A673 (cell line): Measurements from ENCODE around the gene ARHGAP30.

ENCODE experiments used
- EZH2 ChIP-seq: fragments of 200-600 bp; sonication (generic); IDR thresholded peaks from 2 replicates; pipeline ENCODE4 v1.6.1; 2017; ENCODE audit warnings: borderline replicate concordance, low read depth, mild to moderate bottlenecking, mixed read lengths, antibody characterized with exemption, low read length; ENCODE audit not compliant: poor library complexity, severe bottlenecking
- TF ChIP-seq, protein P1 (sequence below): fragments of 300-800, 200-600 bp; sonication (generic); conservative IDR thresholded peaks from 2 replicates; pipeline ENCODE4 v1.5.1; 2017; ENCODE audit warnings: low read depth, mild to moderate bottlenecking, antibody characterized with exemption, low read length, moderate library complexity, mixed read lengths

DNA sequence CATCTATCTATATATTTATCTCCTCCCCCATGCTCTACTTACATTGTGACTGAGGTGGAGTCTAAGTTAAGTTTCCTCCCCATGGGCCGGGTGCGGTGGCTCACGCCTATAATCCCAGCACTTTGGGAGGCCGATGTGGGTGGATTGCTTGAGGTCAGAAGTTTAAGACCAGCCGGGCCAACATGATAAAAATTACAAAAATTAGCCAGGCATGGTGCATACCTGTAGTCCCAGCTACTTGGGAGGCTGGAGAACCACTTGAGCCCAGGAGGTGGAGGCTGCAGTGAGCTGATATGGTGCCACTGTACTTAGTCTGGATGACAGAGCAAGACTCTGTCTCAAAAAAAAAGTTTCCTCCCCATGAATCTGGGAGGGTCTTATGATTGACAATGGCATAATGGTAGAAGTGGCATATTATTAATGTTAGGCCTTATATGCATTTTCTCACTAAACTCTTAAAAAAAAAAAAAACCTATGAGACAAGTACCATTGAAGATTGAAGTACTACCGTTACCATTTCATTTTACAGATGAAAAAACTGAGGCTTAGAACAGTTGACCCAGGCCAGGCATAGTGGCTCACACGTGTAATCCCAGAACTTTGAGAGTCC is 60.0 kb downstream of the ARHGAP30 start:
- TF ChIP-seq, protein P1, sequence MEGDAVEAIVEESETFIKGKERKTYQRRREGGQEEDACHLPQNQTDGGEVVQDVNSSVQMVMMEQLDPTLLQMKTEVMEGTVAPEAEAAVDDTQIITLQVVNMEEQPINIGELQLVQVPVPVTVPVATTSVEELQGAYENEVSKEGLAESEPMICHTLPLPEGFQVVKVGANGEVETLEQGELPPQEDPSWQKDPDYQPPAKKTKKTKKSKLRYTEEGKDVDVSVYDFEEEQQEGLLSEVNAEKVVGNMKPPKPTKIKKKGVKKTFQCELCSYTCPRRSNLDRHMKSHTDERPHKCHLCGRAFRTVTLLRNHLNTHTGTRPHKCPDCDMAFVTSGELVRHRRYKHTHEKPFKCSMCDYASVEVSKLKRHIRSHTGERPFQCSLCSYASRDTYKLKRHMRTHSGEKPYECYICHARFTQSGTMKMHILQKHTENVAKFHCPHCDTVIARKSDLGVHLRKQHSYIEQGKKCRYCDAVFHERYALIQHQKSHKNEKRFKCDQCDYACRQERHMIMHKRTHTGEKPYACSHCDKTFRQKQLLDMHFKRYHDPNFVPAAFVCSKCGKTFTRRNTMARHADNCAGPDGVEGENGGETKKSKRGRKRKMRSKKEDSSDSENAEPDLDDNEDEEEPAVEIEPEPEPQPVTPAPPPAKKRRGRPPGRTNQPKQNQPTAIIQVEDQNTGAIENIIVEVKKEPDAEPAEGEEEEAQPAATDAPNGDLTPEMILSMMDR: no peak
- TF ChIP-seq EZH2: no peak
